HCT116 (cell line): Measurements from ENCODE around the gene RALGPS1.

Experiments used
- CTCF ChIP-seq, 3 experiments: fragments of 200-600 bp in 1 of 3; sonication (generic) in 1 of 3; IDR thresholded peaks in 2 of 3; conservative IDR thresholded peaks in 1 of 3; 2 replicates each; pipeline ENCODE4 v1.5.1; 2012 to 2017; ENCODE audit warnings: low read depth in 2 of 3, low read length in 2 of 3, antibody characterized with exemption in 1 of 3, borderline replicate concordance in 1 of 3, control low read depth in 1 of 3, mild to moderate bottlenecking in 1 of 3, mixed read lengths in 1 of 3, mixed run types in 1 of 3, moderate library complexity in 1 of 3; ENCODE audit not compliant: insufficient read depth in 1 of 3
- EGR1 ChIP-seq: IDR thresholded peaks from 2 replicates; pipeline ENCODE4 v1.6.1; 2012; ENCODE audit warnings: low read depth
- ELF1 ChIP-seq: IDR thresholded peaks from 2 replicates; pipeline ENCODE4 v1.6.1; 2012; ENCODE audit warnings: low read depth, borderline replicate concordance
- EZH2 ChIP-seq: fragments of 200-600 bp; sonication (generic); IDR thresholded peaks from 2 replicates; pipeline ENCODE4 v1.6.1; 2017; ENCODE audit warnings: antibody characterized with exemption, mixed run types
- EZH2phosphoT487 ChIP-seq: fragments of 200-600 bp; IDR thresholded peaks from 2 replicates; pipeline ENCODE4 v1.6.1; 2018; ENCODE audit warnings: antibody characterized with exemption, borderline replicate concordance
- POLR2A ChIP-seq: IDR thresholded peaks from 2 replicates; pipeline ENCODE4 v1.7.0; 2011; ENCODE audit warnings: borderline replicate concordance; ENCODE audit not compliant: insufficient read depth, insufficient read length; ENCODE audit errors: extremely low read depth
- REST ChIP-seq: IDR thresholded peaks from 2 replicates; pipeline ENCODE4 v1.6.1; 2012; ENCODE audit warnings: low read depth
- SIN3A ChIP-seq: IDR thresholded peaks from 2 replicates; pipeline ENCODE4 v1.6.1; 2012; ENCODE audit warnings: low read depth
- TCF7L2 ChIP-seq: IDR thresholded peaks from 2 replicates; pipeline ENCODE4 v1.7.0; 2011; ENCODE audit warnings: borderline replicate concordance, inconsistent platforms; ENCODE audit not compliant: insufficient read depth, insufficient read length; ENCODE audit errors: extremely low read depth
- ZBTB33 ChIP-seq: IDR thresholded peaks from 2 replicates; pipeline ENCODE4 v1.6.1; 2011; ENCODE audit warnings: mild to moderate bottlenecking, low read length, moderate library complexity; ENCODE audit not compliant: insufficient replicate concordance; ENCODE audit errors: extremely low read depth

DNA sequence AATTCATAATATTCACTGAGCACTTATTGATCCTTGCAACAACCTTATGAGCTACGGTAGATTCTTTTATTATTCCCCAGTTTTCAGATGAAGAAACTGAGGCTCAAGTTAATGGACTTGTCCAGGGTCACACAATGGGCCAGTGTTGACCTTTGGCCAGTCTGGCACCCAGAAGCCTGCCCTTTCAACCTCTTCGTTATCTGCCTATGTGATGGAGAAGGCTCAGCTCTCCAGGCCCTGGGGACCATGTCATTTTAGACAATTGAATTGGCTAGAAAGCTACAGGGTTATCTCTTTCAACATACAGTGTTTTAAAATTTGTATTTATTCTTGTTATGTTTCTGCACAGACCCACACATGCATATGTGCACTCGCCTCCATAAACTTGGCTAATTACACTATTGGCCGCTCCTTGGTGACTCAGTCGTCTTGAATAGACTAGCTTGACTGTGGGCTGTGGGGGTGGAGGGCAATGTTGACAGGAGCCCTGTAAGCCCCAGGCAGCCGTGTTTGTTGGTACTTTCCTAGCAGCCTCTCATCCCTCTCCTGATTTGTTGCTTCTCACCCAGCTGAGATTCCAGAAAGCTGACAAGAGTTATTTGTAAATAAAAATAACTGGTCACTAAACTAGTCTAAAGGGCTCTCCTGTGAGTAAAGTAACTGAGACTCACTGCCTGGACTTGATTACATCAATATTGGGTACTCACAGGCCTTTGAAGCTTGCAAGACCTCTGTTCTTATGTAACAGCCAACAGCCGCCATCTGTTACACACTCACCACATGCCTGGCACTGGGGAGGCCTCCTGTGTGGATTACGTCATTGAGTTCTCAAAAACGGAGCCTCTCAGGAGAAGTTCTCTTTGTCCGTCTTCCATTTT lies 216.3 kb downstream of the RALGPS1 start:
- TF ChIP-seq CTCF (IDR thresholded peaks at IDR 0.05 in 2 of 3, conservative IDR thresholded peaks at IDR 0.05 in 1 of 3; ENCODE audit: borderline replicate concordance in 1 of 3, insufficient read depth in 1 of 3, low read depth in 2 of 3, low read length in 2 of 3) (no peak), POLR2A (no peak), TCF7L2 (no peak), ELF1 (no peak), ZBTB33 (no peak), SIN3A (no peak), EZH2phosphoT487 (no peak), EGR1 (no peak), REST (no peak), EZH2 (no peak)
